ENCODE data around the gene MEDAG. TPM values are rescaled to one million over a fixed set of nuclear protein-coding genes. Genes with fewer than 3 reads are reported as not detected.

MEDAG gene
- total and polyA plus RNA-seq, 7 experiments from 2014 or later, result 0.17 to 0.49 TPM; not detected in 5

DNA sequence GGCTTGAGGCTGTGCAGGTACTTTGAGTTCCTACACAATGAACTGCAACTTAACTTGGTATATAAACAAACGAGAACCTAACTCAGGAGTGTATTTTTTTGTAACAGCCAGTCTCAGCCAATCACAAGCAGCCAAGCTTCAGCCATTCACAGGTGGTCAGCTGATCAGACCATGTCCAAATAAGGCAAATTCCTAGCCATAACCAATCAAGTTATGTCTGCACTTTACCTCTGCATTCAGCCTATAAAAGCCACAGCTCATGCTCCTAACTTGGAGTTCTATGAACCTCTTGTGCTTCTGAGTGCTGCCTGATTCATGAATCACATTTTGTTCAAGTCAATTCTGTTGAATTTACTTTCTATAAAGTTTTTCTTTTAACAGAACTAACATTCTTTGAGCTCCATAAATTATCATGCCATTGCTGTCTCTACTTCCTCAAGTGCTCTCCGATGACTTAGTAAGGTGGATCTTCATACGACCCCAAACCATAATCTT is 16.8 kb upstream of the MEDAG start:
- no peak overlapping the region for H3K4me3 Mint-ChIP-seq
- H3K36me3 ChIP-seq (ENCODE audit: control insufficient read depth in 2 of 3, insufficient read depth in 3 of 3, low read length in 3 of 3), result no peaks in the 10 kb centered on the region
- H3K27ac Mint-ChIP-seq, result no peak overlapping the region
- no peak overlapping the region for H3K4me3 ChIP-seq (ENCODE audit: low read length)
- POLR2A ChIA-PET, result no interaction called here
- H3K9me3 ChIP-seq (ENCODE audit: control insufficient read depth in 2 of 3, low read length in 3 of 3), result no peaks in the 10 kb centered on the region
- no peak overlapping the region for H3K27ac ChIP-seq (ENCODE audit: low read depth, low read length)
- H3K4me1 Mint-ChIP-seq, result peaks cover 0 to 11% (median 0%) of the 10 kb centered on the region in 7 donors
- no peaks in the 10 kb centered on the region for H3K4me1 ChIP-seq (ENCODE audit: control insufficient read depth in 2 of 2, insufficient read depth in 2 of 2, low read length in 2 of 2)
- intact Hi-C loops (cut with micrococcal nuclease), result no loop called here
- CTCF ChIA-PET, result no interaction called here
- H3K36me3 Mint-ChIP-seq, result peaks cover 0 to 7% (median 3%) of the 10 kb centered on the region in 5 donors
- H3K27me3 ChIP-seq (ENCODE audit: control insufficient read depth in 2 of 2, insufficient read depth in 2 of 2, low read length in 2 of 2), result no peaks in the 10 kb centered on the region
- H3K27me3 Mint-ChIP-seq, result peaks cover 6 to 20% (median 13%) of the 10 kb centered on the region in 5 donors
- ATAC-seq (no peak), DNase-seq (no peak)
- peaks cover 2 to 17% (median 8%) of the 10 kb centered on the region in 11 donors for H3K9me3 Mint-ChIP-seq

DNA sequence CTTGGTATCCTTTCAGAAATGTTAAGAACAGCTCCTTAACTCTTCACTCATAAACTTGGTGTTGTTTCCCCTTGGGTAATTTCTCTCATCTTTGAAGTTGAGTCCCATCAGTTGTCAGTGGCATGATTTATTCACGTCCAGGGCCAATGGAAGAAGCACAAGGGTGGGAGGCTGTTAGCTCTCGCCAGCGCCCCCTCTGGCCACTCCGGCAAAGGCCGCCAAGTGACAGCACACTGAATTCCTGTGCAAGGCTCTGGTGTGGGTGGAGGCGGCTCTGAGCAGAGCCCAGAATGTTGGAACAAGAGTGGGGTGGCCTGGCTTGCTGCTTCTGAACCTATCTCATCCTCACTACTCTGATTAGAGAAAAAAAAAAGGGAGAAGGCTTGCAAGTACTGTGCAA is 13.1 kb upstream of the MEDAG start:
- Mint-ChIP-seq H3K4me3 (no peak overlapping the region), H3K36me3 (no peaks in the 10 kb centered on the region), H3K27ac (no peak overlapping the region), H3K4me1 (no peaks in the 10 kb centered on the region), H3K27me3 (peaks cover 6 to 26% (median 14%) of the 10 kb centered on the region in 5 donors), H3K9me3 (peaks cover 0 to 5% (median 0%) of the 10 kb centered on the region in 11 donors)
- ATAC-seq, result no peak
- intact Hi-C loops (cut with micrococcal nuclease), result no loop called here
- Histone ChIP-seq H3K4me1 (ENCODE audit: control insufficient read depth in 2 of 2, insufficient read depth in 2 of 2, low read length in 2 of 2) (no peaks in the 10 kb centered on the region), H3K9me3 (ENCODE audit: control insufficient read depth in 2 of 3, low read length in 3 of 3) (no peaks in the 10 kb centered on the region), H3K27me3 (ENCODE audit: control insufficient read depth in 2 of 2, insufficient read depth in 2 of 2, low read length in 2 of 2) (no peaks in the 10 kb centered on the region), H3K36me3 (ENCODE audit: control insufficient read depth in 2 of 3, insufficient read depth in 3 of 3, low read length in 3 of 3) (no peaks in the 10 kb centered on the region), H3K4me3 (ENCODE audit: low read length) (no peak overlapping the region), H3K27ac (ENCODE audit: low read depth, low read length) (no peak overlapping the region)
- CTCF ChIA-PET, result no interaction called here
- POLR2A ChIA-PET, result no interaction called here
- no peak for DNase-seq

GRCh38 chr13:30895773-30896172 is 10.3 kb upstream of the MEDAG start:
- H3K27ac ChIP-seq (ENCODE audit: low read depth, low read length), result no peak overlapping the region
- Mint-ChIP-seq H3K4me3 (no peak overlapping the region), H3K27ac (no peak overlapping the region), H3K4me1 (peaks cover 0 to 15% (median 6%) of the 10 kb centered on the region in 7 donors), H3K9me3 (peaks cover 0 to 3% (median 0%) of the 10 kb centered on the region in 11 donors), H3K36me3 (no peaks in the 10 kb centered on the region), H3K27me3 (peaks cover 9 to 30% (median 12%) of the 10 kb centered on the region in 5 donors)
- intact Hi-C loops (cut with micrococcal nuclease), result no loop called here
- H3K9me3 ChIP-seq (ENCODE audit: control insufficient read depth in 2 of 3, low read length in 3 of 3), result no peaks in the 10 kb centered on the region
- no peak overlapping the region for H3K4me3 ChIP-seq (ENCODE audit: low read length)
- no peaks in the 10 kb centered on the region for H3K36me3 ChIP-seq (ENCODE audit: control insufficient read depth in 2 of 3, insufficient read depth in 3 of 3, low read length in 3 of 3)
- no peaks in the 10 kb centered on the region for H3K27me3 ChIP-seq (ENCODE audit: control insufficient read depth in 2 of 2, insufficient read depth in 2 of 2, low read length in 2 of 2)
- ChIA-PET CTCF (no interaction called here), POLR2A (no interaction called here)
- H3K4me1 ChIP-seq (ENCODE audit: control insufficient read depth in 2 of 2, insufficient read depth in 2 of 2, low read length in 2 of 2), result no peaks in the 10 kb centered on the region
- DNase-seq (no peak), ATAC-seq (no peak)

GRCh38 chr13:30898070-30898469 is 8.0 kb upstream of the MEDAG start:
- Histone ChIP-seq H3K9me3 (ENCODE audit: control insufficient read depth in 2 of 3, low read length in 3 of 3) (no peaks in the 10 kb centered on the region), H3K27ac (ENCODE audit: low read depth, low read length) (no peak overlapping the region), H3K4me3 (ENCODE audit: low read length) (no peak overlapping the region), H3K36me3 (ENCODE audit: control insufficient read depth in 2 of 3, insufficient read depth in 3 of 3, low read length in 3 of 3) (no peaks in the 10 kb centered on the region), H3K27me3 (ENCODE audit: control insufficient read depth in 2 of 2, insufficient read depth in 2 of 2, low read length in 2 of 2) (no peaks in the 10 kb centered on the region), H3K4me1 (ENCODE audit: control insufficient read depth in 2 of 2, insufficient read depth in 2 of 2, low read length in 2 of 2) (no peaks in the 10 kb centered on the region)
- no peak overlapping the region for H3K27ac Mint-ChIP-seq
- CTCF ChIA-PET, result no interaction called here
- H3K4me3 Mint-ChIP-seq, result no peak overlapping the region
- intact Hi-C loops (cut with micrococcal nuclease), result no loop called here
- H3K9me3 Mint-ChIP-seq, result peaks cover 0 to 3% (median 0%) of the 10 kb centered on the region in 11 donors
- peaks cover 3 to 27% (median 9%) of the 10 kb centered on the region in 5 donors for H3K27me3 Mint-ChIP-seq
- POLR2A ChIA-PET, result no interaction called here
- DNase-seq (no peak), ATAC-seq (no peak)
- peaks cover 0 to 15% (median 7%) of the 10 kb centered on the region in 7 donors for H3K4me1 Mint-ChIP-seq
- no peaks in the 10 kb centered on the region for H3K36me3 Mint-ChIP-seq

DNA sequence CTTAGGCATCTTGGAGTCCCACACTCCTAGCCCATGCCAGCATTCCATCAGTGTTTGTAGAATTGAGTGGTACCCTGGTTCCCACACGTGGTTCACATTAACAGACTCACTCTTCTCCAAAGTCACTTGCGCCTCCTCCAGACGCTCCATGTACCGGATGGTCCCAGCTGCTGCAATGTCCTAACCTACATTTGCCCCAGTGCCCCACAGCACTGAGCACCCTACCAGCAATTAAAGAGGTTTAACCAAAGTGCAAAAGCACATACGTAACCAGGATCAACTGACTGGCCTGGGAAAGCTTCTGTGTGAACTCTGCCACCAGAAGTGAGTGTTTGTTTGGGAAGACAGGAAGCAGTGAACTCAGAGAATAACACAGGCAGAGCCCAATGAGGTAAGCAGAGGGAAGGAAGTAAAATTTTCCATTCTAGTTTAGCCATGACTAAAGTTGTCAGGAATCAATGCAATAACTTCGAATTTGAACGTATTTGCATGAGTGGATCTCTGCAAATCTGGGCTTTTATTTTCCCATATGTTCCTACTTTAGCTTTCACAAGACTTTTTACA is 7.3 kb upstream of the MEDAG start:
- H3K4me1 ChIP-seq (ENCODE audit: control insufficient read depth in 2 of 2, insufficient read depth in 2 of 2, low read length in 2 of 2), result no peaks in the 10 kb centered on the region
- H3K9me3 ChIP-seq (ENCODE audit: control insufficient read depth in 2 of 3, low read length in 3 of 3), result no peaks in the 10 kb centered on the region
- ChIA-PET CTCF (no interaction called here), POLR2A (no interaction called here)
- no peak overlapping the region for H3K4me3 ChIP-seq (ENCODE audit: low read length)
- Mint-ChIP-seq H3K27ac (peak overlapping the region in 2 of 9 donors; percentile 27 to 51), H3K4me1 (peaks cover 0 to 15% (median 7%) of the 10 kb centered on the region in 7 donors), H3K36me3 (no peaks in the 10 kb centered on the region), H3K27me3 (peaks cover 5 to 27% (median 13%) of the 10 kb centered on the region in 5 donors), H3K9me3 (peaks cover 0 to 3% (median 0%) of the 10 kb centered on the region in 11 donors), H3K4me3 (no peak overlapping the region)
- no peak for DNase-seq
- no peak overlapping the region for H3K27ac ChIP-seq (ENCODE audit: low read depth, low read length)
- intact Hi-C loops (cut with micrococcal nuclease), result no loop called here
- H3K27me3 ChIP-seq (ENCODE audit: control insufficient read depth in 2 of 2, insufficient read depth in 2 of 2, low read length in 2 of 2), result no peaks in the 10 kb centered on the region
- no peaks in the 10 kb centered on the region for H3K36me3 ChIP-seq (ENCODE audit: control insufficient read depth in 2 of 3, insufficient read depth in 3 of 3, low read length in 3 of 3)
- ATAC-seq, result peak; percentile 22

DNA sequence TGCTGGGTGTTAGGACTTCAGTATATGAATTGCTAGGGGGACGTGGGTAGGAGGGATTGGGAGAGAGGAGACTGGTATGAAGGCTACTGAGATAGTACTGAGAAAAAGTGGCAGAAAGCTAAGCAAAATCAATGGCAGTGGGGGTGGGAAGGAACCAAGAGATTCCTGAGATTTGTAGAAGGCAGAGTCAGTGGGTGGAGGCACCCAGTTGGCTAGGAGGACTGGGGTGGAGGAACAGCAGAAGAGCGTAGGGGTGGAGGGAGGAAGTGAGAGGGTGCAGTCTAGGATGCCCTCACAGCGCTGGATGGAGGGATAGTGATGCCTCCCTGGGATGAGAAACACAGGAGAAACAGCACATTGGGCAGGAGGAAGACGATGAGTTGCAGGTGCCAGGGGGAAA is 5.6 kb upstream of the MEDAG start:
- Mint-ChIP-seq H3K27ac (no peak overlapping the region), H3K4me1 (peaks cover under 1 to 15% (median 7%) of the 10 kb centered on the region in 7 donors), H3K4me3 (no peak overlapping the region), H3K27me3 (peaks cover 22 to 44% (median 30%) of the 10 kb centered on the region in 5 donors), H3K9me3 (peaks cover 0 to 6% (median 0%) of the 10 kb centered on the region in 11 donors), H3K36me3 (peaks cover 0 to 2% (median 0%) of the 10 kb centered on the region in 5 donors)
- ATAC-seq, result no peak
- H3K4me1 ChIP-seq (ENCODE audit: control insufficient read depth in 2 of 2, insufficient read depth in 2 of 2, low read length in 2 of 2), result no peaks in the 10 kb centered on the region
- no peak for DNase-seq
- CTCF ChIA-PET, result no interaction called here
- POLR2A ChIA-PET, result no interaction called here
- H3K36me3 ChIP-seq (ENCODE audit: control insufficient read depth in 2 of 3, insufficient read depth in 3 of 3, low read length in 3 of 3), result no peaks in the 10 kb centered on the region
- H3K9me3 ChIP-seq (ENCODE audit: control insufficient read depth in 2 of 3, low read length in 3 of 3), result no peaks in the 10 kb centered on the region
- H3K27me3 ChIP-seq (ENCODE audit: control insufficient read depth in 2 of 2, insufficient read depth in 2 of 2, low read length in 2 of 2), result peaks cover 0 to 5% of the 10 kb centered on the region in 2 donors
- no peak overlapping the region for H3K4me3 ChIP-seq (ENCODE audit: low read length)
- intact Hi-C loops (cut with micrococcal nuclease), result no loop called here
- no peak overlapping the region for H3K27ac ChIP-seq (ENCODE audit: low read depth, low read length)

All from naive thymus-derived CD4-positive, alpha-beta T cell (primary cell).